K562 (cell line): Measurements from ENCODE around the gene C17orf50.

Experiments
- EZH2 ChIP-seq: IDR thresholded peaks from 2 replicates; pipeline ENCODE4 v1.6.1; 2012; ENCODE audit warnings: low read depth, mild to moderate bottlenecking, inconsistent platforms, low read length, borderline replicate concordance
- NR2F6 ChIP-seq: fragments of 450-650 bp; formaldehyde crosslinking; IDR thresholded peaks from 2 replicates; pipeline ENCODE4 v1.4.0; 2020; ENCODE audit warnings: mild to moderate bottlenecking

- no peak for TF ChIP-seq NR2F6 (CRISPR knock-in tag)
- no peak for TF ChIP-seq EZH2
These were observed 36.7 kb downstream of the C17orf50 start for GRCh38 chr17:35797370-35797769.
